Endodermal cell (in vitro differentiated cells): ENCODE results near the gene ACACA. TPM values are rescaled to one million over a fixed set of nuclear protein-coding genes. Genes with fewer than 3 reads are reported as not detected.

Experiments used
- DNase-seq: peaks from one replicate; pipeline ENCODE4 v3.0.0-alpha.2; 2017
- H3K27ac ChIP-seq: 2 replicates; pipeline ENCODE4 v1.5.1; 2013; ENCODE audit warnings: mild to moderate bottlenecking, low read depth, low read length, moderate library complexity
- H3K27me3 ChIP-seq: 2 replicates; pipeline ENCODE4 v1.6.1; 2013; ENCODE audit warnings: mild to moderate bottlenecking, low read length, moderate library complexity; ENCODE audit not compliant: insufficient read depth, control insufficient read depth, poor library complexity, severe bottlenecking
- H3K36me3 ChIP-seq: 2 replicates; pipeline ENCODE4 v1.7.0; 2013; ENCODE audit warnings: mild to moderate bottlenecking, low read length, moderate library complexity; ENCODE audit not compliant: control insufficient read depth, insufficient read depth
- H3K4me1 ChIP-seq: one replicate; pipeline ENCODE4 v1.7.0; 2013; ENCODE audit warnings: low read length; ENCODE audit not compliant: control insufficient read depth, insufficient read depth
- H3K4me3 ChIP-seq: 2 replicates; pipeline ENCODE4 v1.5.1; 2013; ENCODE audit warnings: mild to moderate bottlenecking, low read length, moderate library complexity
- H3K9ac ChIP-seq: 2 replicates; pipeline ENCODE4 v1.6.1; 2013; ENCODE audit warnings: mild to moderate bottlenecking, low read length, moderate library complexity; ENCODE audit not compliant: poor library complexity, severe bottlenecking; ENCODE audit errors: extremely low read depth
- H3K9me3 ChIP-seq: 2 replicates; pipeline ENCODE4 v1.6.1; 2013; ENCODE audit warnings: mild to moderate bottlenecking, low read length, moderate library complexity; ENCODE audit not compliant: control insufficient read depth
- H3K27ac Mint-ChIP-seq: 2 replicates; pipeline ENCODE4 v1.8.0; 2020; ENCODE audit warnings: mixed read lengths
- H3K27me3 Mint-ChIP-seq: 2 replicates; pipeline ENCODE4 v1.8.0; 2021; ENCODE audit warnings: mild to moderate bottlenecking, mixed read lengths; ENCODE audit not compliant: insufficient read depth
- H3K36me3 Mint-ChIP-seq: 2 replicates; pipeline ENCODE4 v1.8.0; 2020; ENCODE audit warnings: low read depth, mixed read lengths
- H3K4me1 Mint-ChIP-seq: 2 replicates; pipeline ENCODE4 v1.8.0; 2020; ENCODE audit warnings: mixed read lengths
- H3K4me3 Mint-ChIP-seq: 2 replicates; pipeline ENCODE4 v1.8.0; 2020; ENCODE audit warnings: mild to moderate bottlenecking, moderate library complexity, mixed read lengths
- H3K9me3 Mint-ChIP-seq: 2 replicates; pipeline ENCODE4 v1.8.0; 2020; ENCODE audit warnings: mild to moderate bottlenecking, mixed read lengths
- WGBS, 2 experiments: methylation state at CpG; one replicate each; pipeline versions ENCODE4 v1.1.5 to v1.1.7; 2013; ENCODE audit warnings: missing lambda C conversion rate in 2 of 2, mixed read lengths in 1 of 2; ENCODE audit not compliant: insufficient coverage in 1 of 2, insufficient read length in 1 of 2; 5-methylcytosine and 5-hydroxymethylcytosine counted together
- total RNA-seq, 2 donors: library from RNA; stranded (reverse); fragmentation: NEBNext Ultra II Directional in 1 of 2; extraction: Animal tissue kit (Norgen Biotek cat#: 25700) in 1 of 2; gene quantifications; 2 replicates in 1 of 2; 3 replicates in 1 of 2; pipeline ENCODE4 v1.2.1, GENCODE V29; 2021
- TF ChIP-seq, protein P1 (sequence below): fragments of 200-600 bp; sonication (generic); conservative IDR thresholded peaks from 2 replicates; pipeline ENCODE4 v1.5.0; 2021; ENCODE audit warnings: antibody characterized with exemption, mild to moderate bottlenecking

ACACA gene
- total RNA-seq, 2 donors from 2014 or later = 66.7 to 68.6 TPM

DNA sequence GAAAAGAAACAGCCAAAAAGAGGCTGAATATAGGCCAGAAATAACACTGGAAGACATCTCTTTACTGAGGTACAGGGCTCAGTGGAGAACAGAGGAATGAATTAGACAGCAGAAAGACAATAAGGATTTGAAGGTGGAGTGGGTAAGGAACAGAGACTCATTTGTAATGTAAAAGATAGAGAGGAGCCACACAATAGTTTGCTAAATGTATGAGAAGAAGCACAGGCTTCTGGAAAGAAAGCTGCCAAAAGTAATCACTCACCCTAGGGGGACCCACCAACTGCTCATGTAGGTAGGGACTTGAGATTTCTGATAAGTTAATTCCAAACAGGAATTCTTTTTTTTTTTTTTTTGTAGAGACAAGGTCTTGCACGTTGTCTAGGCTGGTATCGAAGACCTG lies 271.1 kb downstream of the ACACA start:
- Mint-ChIP-seq H3K4me3 (no peak overlapping the region), H3K27me3 (no peaks in the 10 kb centered on the region), H3K9me3 (no peaks in the 10 kb centered on the region), H3K27ac (no peak overlapping the region), H3K36me3 (no peaks in the 10 kb centered on the region), H3K4me1 (peaks cover 71% of the 10 kb centered on the region)
- no peak overlapping the region for H3K9ac ChIP-seq
- no peak overlapping the region for H3K27ac ChIP-seq
- H3K27me3 ChIP-seq = no peaks in the 10 kb centered on the region
- 86% methylated on average over 2 of the region's 2 CpGs; no CpG with 5 or more reads in 1 of the 2 experiments for WGBS, 2 experiments
- H3K9me3 ChIP-seq = no peaks in the 10 kb centered on the region
- DNase-seq = no peak
- TF ChIP-seq, protein P1, sequence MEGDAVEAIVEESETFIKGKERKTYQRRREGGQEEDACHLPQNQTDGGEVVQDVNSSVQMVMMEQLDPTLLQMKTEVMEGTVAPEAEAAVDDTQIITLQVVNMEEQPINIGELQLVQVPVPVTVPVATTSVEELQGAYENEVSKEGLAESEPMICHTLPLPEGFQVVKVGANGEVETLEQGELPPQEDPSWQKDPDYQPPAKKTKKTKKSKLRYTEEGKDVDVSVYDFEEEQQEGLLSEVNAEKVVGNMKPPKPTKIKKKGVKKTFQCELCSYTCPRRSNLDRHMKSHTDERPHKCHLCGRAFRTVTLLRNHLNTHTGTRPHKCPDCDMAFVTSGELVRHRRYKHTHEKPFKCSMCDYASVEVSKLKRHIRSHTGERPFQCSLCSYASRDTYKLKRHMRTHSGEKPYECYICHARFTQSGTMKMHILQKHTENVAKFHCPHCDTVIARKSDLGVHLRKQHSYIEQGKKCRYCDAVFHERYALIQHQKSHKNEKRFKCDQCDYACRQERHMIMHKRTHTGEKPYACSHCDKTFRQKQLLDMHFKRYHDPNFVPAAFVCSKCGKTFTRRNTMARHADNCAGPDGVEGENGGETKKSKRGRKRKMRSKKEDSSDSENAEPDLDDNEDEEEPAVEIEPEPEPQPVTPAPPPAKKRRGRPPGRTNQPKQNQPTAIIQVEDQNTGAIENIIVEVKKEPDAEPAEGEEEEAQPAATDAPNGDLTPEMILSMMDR = no peak
- H3K4me1 ChIP-seq = peaks cover 16% of the 10 kb centered on the region
- H3K4me3 ChIP-seq = no peak overlapping the region
- H3K36me3 ChIP-seq = peaks cover 13% of the 10 kb centered on the region

DNA sequence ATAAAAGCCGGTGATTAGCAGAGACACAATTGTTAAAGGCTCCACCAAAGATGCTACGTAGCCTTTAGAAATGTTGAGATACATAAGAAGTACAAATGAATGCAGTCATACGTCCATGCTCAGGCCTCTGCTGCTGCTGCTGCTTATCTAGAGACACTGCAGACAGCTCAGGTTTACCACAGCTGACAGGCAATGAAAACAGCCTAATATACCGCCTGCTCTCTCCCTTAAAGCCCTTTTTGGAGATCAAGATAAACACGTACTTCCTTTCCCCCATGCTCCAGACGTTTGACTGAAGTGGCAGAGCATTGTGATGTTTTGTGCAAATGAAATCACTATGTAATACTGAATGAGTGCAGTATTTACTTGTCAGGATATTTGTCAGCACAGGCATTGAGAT lies 272.6 kb downstream of the ACACA start:
- peaks cover 18% of the 10 kb centered on the region for H3K36me3 ChIP-seq
- peaks cover 65% of the 10 kb centered on the region for H3K4me1 Mint-ChIP-seq
- peaks cover 18% of the 10 kb centered on the region for H3K4me1 ChIP-seq
- no peak overlapping the region for H3K4me3 Mint-ChIP-seq
- H3K9me3 ChIP-seq = no peaks in the 10 kb centered on the region
- no peak for DNase-seq
- TF ChIP-seq, protein P1 = no peak
- H3K27ac Mint-ChIP-seq = no peak overlapping the region
- H3K27ac ChIP-seq = no peak overlapping the region
- no peak overlapping the region for H3K4me3 ChIP-seq
- no peaks in the 10 kb centered on the region for H3K27me3 Mint-ChIP-seq
- H3K9me3 Mint-ChIP-seq = no peaks in the 10 kb centered on the region
- 85 to 100% methylated on average over 4 to 6 of the region's 6 CpGs for WGBS, 2 experiments
- no peaks in the 10 kb centered on the region for H3K27me3 ChIP-seq
- no peak overlapping the region for H3K9ac ChIP-seq
- peaks cover 10% of the 10 kb centered on the region for H3K36me3 Mint-ChIP-seq

DNA sequence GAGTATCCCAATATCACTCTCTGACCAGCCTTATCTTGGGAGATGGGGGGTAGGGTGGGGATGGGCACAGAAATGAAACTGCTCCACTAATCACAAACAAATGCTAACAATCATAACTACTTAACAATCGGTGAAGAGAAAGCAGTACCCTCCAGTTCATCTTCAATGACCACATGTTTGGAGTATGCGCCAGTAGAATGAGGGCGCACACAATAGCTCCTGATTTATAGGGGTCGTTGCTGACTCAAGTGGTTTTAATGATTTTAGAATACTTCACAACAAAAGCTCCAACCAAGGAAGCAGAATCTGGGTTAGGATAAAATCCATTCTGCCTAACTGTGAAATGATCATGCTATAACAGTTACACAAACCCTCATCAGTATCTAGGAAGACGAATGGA lies 273.5 kb downstream of the ACACA start:
- Histone ChIP-seq H3K9me3 (no peaks in the 10 kb centered on the region), H3K36me3 (peaks cover 27% of the 10 kb centered on the region), H3K9ac (no peak overlapping the region), H3K27ac (no peak overlapping the region), H3K4me3 (no peak overlapping the region), H3K27me3 (no peaks in the 10 kb centered on the region), H3K4me1 (peaks cover 18% of the 10 kb centered on the region)
- Mint-ChIP-seq H3K4me3 (no peak overlapping the region), H3K27ac (no peak overlapping the region), H3K36me3 (peaks cover 17% of the 10 kb centered on the region), H3K9me3 (no peaks in the 10 kb centered on the region), H3K4me1 (peaks cover 58% of the 10 kb centered on the region), H3K27me3 (no peaks in the 10 kb centered on the region)
- 94 to 100% methylated on average over 1 to 5 of the region's 5 CpGs for WGBS, 2 experiments
- no peak for DNase-seq
- TF ChIP-seq, protein P1 = no peak
